ENCODE results near the gene IRAK3.
"Not testable (repeated sequence)": the region's sequence is repeated elsewhere in the genome, so short reads cannot be mapped to it uniquely, and the experiment has no call there.

Gene IRAK3

GRCh38 chr12:66258011-66258410 lies 69.0 kb downstream of the IRAK3 start:
- DNase-seq (ENCODE audit: low read depth) = no peak

GRCh38 chr12:66262737-66263136 lies 73.7 kb downstream of the IRAK3 start:
- DNase-seq (ENCODE audit: low read depth) = no peak

DNA sequence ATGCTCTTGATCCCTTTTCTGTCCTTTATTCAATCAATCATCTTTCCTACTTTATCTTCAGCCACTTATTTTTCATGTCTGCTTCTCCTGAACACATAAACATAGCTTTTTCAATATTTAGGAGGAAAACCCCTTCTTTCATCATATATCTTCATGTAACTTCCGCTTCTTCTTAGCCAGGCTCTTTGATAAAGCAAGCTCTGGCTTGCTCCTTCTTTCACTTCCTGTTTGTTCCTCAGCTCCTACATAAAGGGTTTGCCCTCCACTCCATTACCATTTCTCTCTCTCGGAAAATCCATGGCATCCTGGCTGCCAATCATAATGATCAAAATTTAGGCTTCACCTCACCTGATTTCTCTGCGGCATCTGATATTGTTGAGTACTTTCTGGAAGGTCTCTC lies 79.5 kb downstream of the IRAK3 start:
- no peak for DNase-seq (ENCODE audit: low read depth)

DNA sequence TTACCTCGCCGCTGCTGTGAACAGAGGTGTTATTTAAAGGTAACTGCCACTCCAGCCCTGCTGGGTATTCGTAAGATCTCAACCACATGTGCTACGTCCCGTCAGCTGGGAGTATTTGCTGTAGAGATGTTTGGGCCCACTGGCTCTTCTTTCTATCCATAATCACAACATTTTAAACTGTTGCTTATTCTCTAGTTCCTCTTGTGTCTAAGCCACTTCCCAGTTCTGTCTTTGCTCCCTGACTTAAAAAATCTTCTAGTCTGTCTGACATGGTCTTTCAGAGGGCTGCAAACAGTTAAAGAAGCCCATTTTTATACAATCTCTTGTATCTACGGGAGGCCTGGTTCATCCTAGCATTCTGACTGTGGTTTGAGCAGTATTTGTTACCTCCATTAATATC lies 80.1 kb downstream of the IRAK3 start:
- DNase-seq (ENCODE audit: low read depth) = no peak

- DNase-seq (ENCODE audit: low read depth) = no peak
These were observed 80.9 kb downstream of the IRAK3 start for GRCh38 chr12:66269757-66270383.

GRCh38 chr12:66270613-66271012 lies 81.6 kb downstream of the IRAK3 start:
- no peak for DNase-seq (ENCODE audit: low read depth)

- no peak for DNase-seq (ENCODE audit: low read depth)
These were observed 83.6 kb downstream of the IRAK3 start for GRCh38 chr12:66272650-66273049.

DNA sequence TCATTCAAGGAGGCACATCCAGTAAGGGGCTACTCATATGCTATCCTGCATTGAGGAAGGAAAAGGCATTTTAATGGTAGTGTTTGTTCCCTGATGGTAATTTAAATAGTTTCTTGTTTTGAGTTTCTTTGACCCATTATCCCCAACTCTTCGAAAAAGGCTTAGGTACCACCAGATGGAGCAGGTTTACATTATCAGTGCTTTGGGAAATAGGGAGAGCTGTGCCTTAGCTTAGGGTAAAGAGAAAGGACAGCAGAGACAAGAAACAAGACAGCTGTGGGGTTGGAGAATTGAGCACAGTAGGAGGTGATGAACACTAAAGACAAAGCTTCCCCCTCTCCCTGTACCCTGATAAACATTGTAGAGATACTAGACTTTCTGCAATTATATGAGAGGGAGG lies 84.1 kb downstream of the IRAK3 start:
- DNase-seq (ENCODE audit: low read depth) = no peak

DNA sequence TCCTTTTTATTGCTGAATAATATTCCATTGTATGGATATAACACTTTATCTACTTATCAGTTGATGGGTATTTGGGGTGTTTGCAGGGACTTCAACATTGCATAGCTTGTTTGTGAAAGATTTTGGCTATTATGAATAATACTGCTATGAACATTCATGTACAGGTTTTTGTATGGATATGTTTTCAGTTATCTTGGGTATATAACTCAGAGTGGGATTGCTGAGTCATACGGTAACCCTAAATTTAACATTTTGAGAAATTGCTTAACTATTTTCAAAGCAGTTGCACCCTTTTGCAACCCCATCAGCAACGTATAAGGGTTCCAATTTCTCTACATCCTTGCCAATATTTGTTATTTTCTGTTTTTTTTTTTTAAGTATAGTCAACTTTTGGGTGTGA lies 86.0 kb downstream of the IRAK3 start:
- no peak for DNase-seq (ENCODE audit: low read depth)

GRCh38 chr12:66279123-66279712 lies 90.2 kb downstream of the IRAK3 start:
- DNase-seq (ENCODE audit: low read depth) = no peak

DNA sequence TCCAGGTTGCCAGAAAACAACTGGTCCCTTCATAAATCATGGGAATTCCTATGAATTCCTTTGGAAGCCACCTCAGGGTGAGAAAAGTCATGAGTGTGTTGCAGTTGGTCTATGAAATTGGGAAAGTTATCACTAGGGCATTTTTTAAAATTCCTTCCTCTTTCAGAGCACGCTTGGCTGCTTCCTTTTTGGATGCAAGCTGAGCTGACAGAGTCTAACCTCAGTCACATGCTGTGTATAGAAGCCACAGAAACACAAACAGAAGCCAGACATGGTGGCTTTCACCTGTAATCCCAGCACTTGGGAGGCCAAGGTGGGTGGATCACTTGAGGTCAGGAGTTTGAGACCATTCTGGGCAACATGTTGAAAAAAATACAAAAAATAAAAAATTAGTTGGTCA lies 91.5 kb downstream of the IRAK3 start:
- no peak for DNase-seq (ENCODE audit: low read depth)

- no peak for DNase-seq (ENCODE audit: low read depth)
These were observed 93.2 kb downstream of the IRAK3 start for GRCh38 chr12:66282244-66282643.

GRCh38 chr12:66287275-66287674 lies 98.3 kb downstream of the IRAK3 start:
- no peak for DNase-seq (ENCODE audit: low read depth)

GRCh38 chr12:66288121-66288520 lies 99.1 kb downstream of the IRAK3 start:
- DNase-seq (ENCODE audit: low read depth) = no peak

- no peak for DNase-seq (ENCODE audit: low read depth)
These were observed 100.5 kb downstream of the IRAK3 start for GRCh38 chr12:66289485-66289884.

DNA sequence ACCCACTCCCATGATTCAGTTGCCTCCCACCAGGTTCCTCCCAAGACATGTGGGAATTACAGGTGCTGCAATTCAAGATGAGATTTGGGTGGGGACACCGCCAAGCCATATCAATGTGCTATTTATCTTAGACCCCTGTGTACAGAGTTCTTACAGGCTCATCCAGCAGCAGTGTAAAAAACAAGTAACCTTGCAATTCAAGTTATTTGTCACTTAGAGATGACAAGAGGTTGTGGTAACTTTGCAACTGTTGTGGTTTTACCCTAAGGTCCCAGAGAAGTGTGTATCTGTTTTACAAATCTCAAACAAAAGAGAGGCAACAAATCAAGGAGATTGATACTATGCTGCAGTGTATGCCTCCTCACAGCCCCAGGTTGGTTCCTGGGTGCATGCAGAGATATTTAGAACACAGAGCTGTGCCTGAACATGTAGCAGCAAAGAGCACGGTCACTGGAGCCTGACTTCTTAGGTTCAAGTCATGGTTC lies 101.7 kb downstream of the IRAK3 start:
- no peak for DNase-seq (ENCODE audit: low read depth)

- DNase-seq (ENCODE audit: low read depth) = no peak
These were observed 107.2 kb downstream of the IRAK3 start for GRCh38 chr12:66296176-66296683.

DNA sequence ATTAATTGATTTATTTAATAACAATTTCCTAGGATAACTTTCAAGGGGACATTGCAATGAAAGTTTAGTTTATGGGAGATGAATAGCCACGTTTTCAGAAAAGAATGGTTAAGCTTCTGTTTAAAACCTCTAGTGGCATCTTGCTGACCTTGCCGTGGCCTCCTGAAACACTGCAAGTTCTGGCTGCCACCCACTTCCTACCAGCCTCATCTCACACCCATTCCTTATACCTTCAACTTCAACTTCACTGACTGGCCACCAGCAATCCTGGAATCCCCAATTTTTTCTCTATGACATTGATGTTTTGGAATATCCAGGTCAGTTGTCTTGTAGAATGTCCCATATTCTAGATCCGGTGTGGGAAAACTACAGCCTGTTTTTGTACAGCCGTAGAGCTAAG lies 108.1 kb downstream of the IRAK3 start:
- DNase-seq (ENCODE audit: low read depth) = no peak

- DNase-seq (ENCODE audit: low read depth) = no peak
These were observed 108.9 kb downstream of the IRAK3 start for GRCh38 chr12:66297923-66298322.

- peak; percentile 95 for DNase-seq (ENCODE audit: low read depth)
These were observed 113.2 kb downstream of the IRAK3 start, which contains the start of gene HELB for GRCh38 chr12:66301944-66302826. Gene HELB, plus strand, starts transcription at chr12:66302493. Its CDS starts 111 bp downstream, at chr12:66302604.

GRCh38 chr12:66302827-66303169 lies 113.8 kb downstream of the IRAK3 start:
- no peak for DNase-seq (ENCODE audit: low read depth)

GRCh38 chr12:66303316-66303804 lies 114.3 kb downstream of the IRAK3 start:
- not testable (repeated sequence) for DNase-seq (ENCODE audit: low read depth)
